Breast epithelium (tissue), 3 donors: ENCODE measurements around the gene QPRT.

Experiments
- CTCF ChIP-seq, 3 donors: fragments of 450-650 bp; IDR thresholded peaks; one replicate each; pipeline ENCODE4 v1.5.1; 2016 to 2017; ENCODE audit warnings: antibody characterized with exemption in 3 of 3, mild to moderate bottlenecking in 3 of 3, moderate library complexity in 3 of 3
- POLR2A ChIP-seq: fragments of 450-650 bp; IDR thresholded peaks from one replicate; pipeline ENCODE4 v1.6.1; 2016; ENCODE audit warnings: antibody characterized with exemption, mild to moderate bottlenecking, moderate library complexity
- POLR2AphosphoS5 ChIP-seq, 3 donors: sonication (generic); formaldehyde crosslinking; IDR thresholded peaks; one replicate each; pipeline ENCODE4 v1.6.1; 2017; ENCODE audit warnings: antibody characterized with exemption in 3 of 3

- TF ChIP-seq CTCF (IDR thresholded peaks at IDR 0.05) (no peak), POLR2A (no peak), POLR2AphosphoS5 (IDR thresholded peaks at IDR 0.05) (no peak)
These were observed 57.1 kb downstream of the QPRT start for GRCh38 chr16:29736112-29736511.
